NCI-H69 (cell line): Measurements from ENCODE around the gene ZGRF1.
"Not testable (repeated sequence)": the region's sequence is repeated elsewhere in the genome, so short reads cannot be mapped to it uniquely, and the experiment has no call there.

Experiments
- DNase-seq: peaks from one replicate; lab custom pipeline; 2025; lab: John Stamatoyannopoulos, UW

The ZGRF1 gene, protein sequence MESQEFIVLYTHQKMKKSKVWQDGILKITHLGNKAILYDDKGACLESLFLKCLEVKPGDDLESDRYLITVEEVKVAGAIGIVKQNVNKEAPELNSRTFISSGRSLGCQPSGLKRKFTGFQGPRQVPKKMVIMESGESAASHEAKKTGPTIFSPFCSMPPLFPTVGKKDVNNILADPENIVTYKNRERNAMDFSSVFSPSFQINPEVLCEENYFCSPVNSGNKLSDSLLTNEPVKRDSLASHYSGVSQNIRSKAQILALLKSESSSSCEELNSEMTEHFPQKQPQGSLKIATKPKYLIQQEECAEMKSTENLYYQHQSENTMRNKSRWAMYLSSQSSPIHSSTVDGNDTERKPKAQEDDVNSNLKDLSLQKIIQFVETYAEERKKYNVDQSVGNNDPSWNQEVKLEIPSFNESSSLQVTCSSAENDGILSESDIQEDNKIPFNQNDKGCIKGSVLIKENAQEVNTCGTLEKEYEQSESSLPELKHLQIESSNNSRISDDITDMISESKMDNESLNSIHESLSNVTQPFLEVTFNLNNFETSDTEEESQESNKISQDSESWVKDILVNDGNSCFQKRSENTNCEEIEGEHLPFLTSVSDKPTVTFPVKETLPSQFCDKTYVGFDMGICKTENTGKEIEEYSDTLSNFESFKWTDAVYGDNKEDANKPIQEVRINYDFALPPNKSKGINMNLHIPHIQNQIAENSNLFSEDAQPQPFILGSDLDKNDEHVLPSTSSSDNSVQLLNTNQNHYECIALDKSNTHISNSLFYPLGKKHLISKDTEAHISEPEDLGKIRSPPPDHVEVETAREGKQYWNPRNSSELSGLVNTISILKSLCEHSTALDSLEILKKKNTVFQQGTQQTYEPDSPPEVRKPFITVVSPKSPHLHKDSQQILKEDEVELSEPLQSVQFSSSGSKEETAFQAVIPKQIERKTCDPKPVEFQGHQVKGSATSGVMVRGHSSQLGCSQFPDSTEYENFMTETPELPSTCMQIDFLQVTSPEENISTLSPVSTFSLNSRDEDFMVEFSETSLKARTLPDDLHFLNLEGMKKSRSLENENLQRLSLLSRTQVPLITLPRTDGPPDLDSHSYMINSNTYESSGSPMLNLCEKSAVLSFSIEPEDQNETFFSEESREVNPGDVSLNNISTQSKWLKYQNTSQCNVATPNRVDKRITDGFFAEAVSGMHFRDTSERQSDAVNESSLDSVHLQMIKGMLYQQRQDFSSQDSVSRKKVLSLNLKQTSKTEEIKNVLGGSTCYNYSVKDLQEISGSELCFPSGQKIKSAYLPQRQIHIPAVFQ (N-terminal part only)

DNA sequence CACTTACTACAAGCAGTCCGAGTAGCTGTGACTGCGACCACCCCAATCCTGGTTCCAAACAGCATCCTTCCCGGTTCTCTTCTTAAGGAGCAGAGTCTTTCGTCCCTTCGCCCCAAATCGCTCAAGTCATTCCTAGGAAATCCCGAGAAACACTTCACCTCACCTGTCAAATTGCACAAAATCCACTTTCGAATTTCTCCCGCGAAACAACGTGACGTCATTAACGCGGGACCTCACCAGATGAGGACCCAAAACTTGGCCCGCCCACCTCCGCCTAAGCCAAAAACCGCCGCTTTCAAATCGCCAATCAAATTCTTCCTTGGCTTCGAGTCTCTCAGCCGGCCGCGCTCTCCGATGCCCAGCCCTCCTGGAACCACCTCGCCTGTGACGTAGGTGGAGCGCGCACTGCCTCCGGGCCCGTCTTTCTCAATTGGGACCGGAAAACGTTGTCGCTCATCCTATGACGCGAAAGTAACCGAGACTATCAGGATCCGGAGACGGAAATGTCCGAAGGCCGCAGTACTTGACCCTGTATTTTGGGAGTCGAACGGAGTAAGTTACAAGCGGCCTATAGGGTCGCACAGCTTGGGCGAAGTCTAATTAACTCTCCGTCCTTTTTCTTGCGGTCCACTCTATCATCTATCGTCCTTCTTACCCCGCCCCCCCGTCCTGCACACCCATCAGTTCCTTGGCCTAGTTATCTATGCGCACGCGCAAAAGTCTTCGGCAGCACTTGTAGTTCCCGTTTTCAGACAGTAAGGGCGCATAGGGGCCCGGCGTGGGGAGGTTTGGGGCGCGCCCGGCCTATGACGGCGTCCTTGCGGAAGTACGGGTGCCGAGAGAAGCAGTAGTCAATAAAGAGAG is at the start of gene ZGRF1, which contains the start of gene LARP7:
Gene ZGRF1 (minus strand): TSS at position 222 of the 864 bp plus-strand sequence. CDS start 3,733 bp downstream, outside the sequence.
Gene LARP7 (plus strand): TSS at position 456 of the 864 bp plus-strand sequence. CDS start 7,527 bp downstream, outside the sequence.
- peak; percentile 98 for DNase-seq

DNA sequence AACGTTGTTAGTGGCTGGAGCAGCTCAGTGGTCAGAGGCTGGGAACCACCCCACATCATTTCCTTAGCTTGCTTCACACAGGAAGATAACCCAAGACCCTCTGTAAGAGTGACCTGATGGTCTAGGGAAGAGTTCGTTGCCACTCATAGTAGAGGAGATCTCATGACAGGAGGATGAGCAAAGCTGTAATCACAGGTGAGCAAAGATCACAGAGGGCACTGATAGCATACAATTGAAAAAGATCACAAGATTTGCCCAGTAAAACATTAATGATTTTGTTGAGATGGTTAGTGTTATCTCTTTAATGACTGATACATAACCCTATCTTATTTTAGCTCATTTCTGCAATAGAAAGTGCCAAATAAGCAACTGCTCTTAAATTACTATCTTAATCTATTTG is 44.3 kb upstream of the ZGRF1 start:
- DNase-seq, result no peak

DNA sequence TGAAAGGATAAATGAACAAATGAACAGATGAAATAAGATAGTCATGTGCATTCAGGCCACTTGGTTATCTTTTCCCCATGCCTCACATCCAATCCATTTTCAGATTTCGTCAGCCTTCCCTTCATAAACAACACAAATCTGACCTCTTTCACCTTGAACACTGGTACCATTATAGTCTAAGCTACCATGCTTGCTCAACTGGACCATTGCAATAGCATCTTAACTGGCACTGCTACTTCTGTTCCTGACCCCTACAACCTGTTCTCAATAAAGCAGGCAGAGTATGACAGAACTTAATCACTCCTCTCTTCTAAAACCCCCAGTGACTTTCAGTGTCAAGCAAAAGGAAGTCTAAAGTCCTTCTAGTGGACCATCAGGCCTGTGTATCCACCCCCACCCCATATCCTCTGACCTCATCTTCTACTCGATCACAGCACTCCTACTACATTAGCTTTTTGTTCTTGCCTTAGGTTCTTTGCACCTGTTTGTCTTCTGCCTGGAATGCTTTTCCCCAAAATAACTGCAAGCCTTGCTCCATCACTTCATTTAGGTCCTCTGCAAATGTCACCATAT is 40.9 kb upstream of the ZGRF1 start:
- DNase-seq, result no peak

DNA sequence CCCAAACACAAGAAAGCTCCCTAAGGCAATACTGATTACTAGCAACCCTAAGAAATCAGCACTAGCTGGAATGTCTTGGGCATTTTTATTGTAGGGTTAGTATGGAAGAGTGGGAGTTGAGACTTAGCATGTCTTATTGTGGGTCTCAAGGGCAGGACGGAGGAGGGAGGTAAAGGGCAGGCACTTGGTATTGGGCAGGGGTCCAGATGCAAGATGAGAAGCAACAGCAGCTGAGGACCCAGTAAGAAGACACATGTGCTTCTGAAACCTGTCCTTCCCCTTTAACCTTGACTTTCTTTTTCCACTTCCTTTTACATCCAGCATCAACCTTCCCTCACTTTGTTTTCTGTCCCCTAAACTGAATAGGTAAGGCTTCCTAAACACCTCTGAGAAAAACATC is 37.7 kb upstream of the ZGRF1 start:
- no peak for DNase-seq

DNA sequence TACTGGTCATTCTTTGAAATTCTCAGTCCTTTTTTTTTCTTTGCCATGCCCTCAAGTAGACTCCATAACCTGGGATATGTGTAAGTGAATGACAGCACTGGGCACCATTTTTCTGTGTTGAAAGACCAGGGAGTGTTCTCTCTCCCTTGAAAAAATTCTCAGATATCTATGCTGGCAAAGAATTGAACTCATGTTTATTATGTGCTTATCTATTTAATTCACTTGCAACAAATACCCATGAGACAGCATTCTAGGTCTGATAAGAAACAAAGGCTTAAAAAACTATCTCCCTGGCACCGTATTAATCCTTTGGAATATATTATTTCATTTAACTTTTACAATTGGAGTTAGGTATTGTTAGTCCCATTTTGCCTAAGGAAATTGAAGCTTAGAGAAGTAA is 37.0 kb upstream of the ZGRF1 start:
- DNase-seq, result no peak

DNA sequence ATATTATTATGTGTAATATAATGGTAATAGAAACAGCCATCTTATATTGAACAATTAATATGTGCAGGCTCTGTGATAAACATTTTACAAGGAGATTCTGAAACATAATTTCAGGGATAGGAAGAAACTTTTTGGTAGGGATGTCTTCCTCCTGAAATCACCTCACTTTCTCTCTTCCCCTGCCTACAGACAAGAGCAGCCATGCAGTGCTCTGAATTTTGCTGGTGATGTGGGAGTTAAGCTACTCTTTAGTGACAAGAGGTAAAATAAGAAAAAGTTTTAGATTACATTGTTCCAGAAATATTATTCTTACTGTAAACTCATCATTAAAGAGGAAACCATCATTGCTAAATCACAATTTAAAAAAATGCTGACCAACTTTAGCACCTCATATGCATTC is 36.4 kb upstream of the ZGRF1 start:
- no peak for DNase-seq

DNA sequence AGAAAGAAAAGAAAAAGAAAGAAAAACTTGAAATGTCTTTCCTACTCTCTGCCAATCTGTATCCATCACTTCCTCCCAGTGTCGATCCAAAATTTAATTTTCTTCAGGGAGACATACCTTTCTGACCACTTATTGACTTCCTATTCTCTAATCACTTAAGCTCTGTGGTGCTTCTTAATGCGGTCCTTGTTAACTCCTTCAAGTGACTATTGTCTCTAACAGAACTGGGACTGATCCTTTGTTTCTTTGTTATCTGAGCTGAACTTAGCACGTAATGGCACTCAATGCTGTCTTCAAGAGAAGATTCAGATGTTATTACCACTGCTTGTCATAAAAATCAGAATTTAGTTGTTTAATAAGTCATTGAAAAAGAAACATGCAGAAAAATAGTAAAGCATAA is 31.4 kb upstream of the ZGRF1 start:
- DNase-seq, result no peak

DNA sequence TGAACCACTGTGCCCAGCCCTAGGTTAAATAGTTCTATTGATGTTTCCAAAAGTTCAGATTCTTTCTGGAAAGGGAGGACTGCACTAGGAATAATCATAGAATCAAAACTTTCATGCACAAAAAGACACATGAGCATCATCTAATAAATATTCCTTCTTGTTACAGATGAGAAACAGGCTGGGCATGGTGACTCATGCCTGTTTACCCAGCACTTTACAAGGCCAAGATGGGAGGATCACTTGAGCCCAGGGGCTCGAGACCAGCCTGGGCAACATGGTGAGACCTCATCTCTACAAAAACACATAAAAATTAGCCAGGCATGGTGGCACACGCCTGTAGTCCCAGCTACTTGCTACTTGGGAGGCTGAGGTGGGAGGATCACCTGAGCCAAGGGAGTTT is 27.9 kb upstream of the ZGRF1 start:
- no peak for DNase-seq

DNA sequence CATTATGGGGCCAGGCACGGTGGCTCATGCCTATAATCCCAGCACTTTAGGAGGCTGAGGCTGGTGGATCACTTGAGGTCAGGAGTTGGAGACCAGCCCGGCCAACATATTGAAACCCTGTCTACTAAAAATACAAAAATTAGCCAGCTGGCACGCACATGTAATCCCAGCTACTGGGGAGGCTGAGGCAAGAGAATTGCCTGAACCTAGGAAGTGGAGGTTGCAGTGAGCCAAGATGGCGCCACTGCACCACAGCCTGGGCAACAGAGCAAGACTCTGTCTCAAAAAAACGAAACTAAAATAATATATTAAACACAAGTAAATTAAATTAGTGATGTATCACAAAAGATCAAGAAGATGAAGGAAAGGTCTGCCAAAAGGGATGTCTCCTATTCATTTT is 19.4 kb upstream of the ZGRF1 start:
- not testable (repeated sequence) for DNase-seq

DNA sequence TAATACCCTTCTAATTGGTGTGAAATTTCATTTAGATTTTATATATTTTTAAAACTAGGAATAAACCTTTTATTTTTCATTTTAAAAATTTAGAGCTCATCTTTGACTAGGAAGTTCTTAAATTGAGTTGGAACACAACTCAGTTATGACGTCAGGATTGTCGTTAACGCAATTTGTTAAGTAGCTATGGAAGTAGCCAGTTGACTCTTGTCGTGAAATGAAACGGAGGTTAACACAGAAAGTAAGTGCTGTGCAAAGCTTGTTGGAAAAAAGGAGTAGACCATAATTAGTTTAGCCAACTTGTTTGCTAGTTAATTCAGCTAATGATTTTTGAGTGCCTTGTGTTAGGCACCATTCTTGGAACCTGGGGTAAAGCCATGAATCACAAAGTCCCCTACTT is 18.6 kb upstream of the ZGRF1 start:
- no peak for DNase-seq

DNA sequence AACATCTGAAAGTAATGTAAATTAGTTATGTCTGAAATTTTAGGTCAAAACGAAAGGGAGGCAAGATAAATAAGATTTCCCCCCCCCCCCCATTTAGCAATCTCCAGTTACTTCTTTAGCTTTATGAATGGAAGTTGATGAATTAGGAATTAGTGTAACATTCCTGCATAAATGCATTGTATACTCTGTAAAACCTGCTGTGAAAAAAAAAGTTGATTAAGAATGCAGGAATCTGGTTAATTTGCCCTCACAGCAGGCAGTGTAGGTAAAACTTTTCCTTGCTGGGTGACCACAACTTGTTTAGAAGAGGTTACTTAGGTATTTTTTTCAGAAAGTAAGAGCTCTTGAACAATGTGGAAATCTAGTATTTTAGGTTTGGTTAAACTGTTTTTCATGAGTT is 15.5 kb upstream of the ZGRF1 start:
- DNase-seq, result no peak

DNA sequence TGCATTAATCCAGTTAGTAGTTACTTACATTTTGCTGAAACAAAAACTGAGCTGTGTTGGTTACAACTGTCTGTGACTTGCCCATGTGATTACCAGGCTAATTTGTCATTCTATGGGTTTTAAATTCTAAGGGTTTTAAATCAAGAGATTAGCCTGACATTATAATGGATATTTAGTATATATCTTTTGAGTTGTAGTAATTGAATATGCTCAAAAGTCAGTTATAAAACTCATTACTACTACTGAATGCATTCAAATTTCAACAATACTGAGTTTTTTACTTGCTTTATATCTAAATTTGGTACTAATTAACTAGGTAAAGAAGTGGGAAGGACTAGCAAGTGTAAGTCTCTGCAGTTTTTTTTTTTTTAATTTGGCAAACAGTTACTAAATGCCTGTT is 14.9 kb upstream of the ZGRF1 start:
- no peak for DNase-seq

DNA sequence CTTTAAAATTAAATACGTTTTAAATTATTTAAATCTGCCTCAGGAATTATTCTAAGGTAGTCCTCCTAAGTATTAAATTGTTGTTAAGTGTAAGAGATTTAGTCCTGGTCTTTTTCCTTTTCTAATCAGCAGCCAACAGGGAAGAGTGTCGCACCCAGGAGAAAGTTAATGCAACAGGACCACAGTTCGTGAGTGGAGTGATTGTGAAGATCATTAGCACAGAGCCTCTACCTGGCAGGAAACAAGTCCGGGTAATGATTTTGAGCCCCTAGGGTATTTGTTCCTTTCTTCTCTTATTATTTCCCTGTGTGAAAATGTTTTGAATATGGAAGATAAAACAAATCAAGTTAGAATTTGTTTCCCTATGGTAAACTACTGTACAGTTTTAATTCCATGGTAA is 13.6 kb upstream of the ZGRF1 start:
- no peak for DNase-seq

DNA sequence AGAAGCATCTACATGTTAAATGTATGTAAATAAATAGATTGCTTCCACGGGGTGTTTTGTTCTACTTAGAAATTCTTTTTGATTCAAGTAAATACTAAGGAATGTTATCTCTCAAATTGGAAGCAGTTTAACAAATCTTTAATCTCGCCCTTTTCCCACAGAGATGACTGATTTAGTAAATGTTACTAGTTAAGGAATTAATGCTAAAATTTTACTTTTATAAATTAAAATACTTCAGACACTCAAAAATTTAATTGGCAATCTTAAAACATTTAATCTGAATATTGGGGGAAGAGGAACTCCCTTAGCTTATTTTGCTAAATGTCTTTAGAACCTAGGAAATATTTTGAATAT is 12.3 kb upstream of the ZGRF1 start:
- no peak for DNase-seq

DNA sequence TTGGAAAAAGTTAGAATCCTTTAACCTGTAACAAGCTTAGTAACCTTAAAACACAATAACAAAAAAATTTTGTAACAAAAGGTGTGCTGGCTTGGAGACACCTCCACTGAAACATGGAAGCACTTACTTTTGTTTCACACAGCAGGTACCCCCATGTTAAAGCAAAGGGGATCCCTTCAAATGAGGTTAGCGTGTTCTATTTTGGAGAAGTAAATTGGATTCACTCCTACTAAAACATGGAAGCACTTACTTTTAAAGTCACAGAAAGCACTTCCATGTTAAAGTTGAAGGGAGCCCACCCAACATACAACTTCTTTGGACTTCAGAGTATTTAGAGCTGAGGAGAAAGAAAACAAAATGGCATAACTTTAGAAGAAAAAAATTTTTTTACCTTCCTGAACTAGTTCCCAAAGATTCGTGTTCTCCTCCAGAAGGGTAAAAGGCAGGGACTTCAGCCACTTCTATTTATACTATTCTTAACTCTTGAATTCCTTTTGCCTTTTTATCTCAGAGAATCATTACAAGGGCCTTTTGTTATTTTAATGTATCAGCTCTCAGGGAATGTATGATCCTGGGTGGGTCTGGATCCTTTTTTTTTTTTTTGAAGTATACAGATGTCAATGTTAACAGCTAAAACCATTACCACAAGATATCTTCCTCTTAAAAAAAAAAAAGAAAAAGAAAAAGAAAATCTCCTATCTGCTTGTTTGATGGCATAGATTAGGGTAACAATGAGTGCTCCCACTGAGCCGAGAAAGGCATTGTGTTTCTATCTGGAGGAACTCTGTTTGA is 11.8 kb upstream of the ZGRF1 start:
- DNase-seq, result no peak

DNA sequence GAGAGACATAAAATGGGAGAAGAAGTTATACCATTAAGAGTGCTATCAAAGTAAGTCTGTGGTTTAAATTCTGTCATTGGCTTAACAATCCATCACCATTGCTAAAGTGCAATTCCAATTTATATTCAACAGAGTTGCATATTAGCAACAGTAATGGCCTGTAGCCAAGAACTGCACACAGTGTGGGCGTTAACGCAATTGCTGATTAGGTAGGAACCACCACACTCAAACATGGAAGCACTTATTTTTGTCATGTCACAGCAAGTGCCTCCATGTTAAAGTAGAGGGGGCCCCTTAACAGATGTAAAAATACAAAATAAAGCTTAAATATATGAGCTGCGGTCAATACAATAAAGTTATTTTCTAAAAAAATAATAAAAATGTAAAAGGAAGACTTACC is 11.1 kb upstream of the ZGRF1 start:
- DNase-seq, result no peak

DNA sequence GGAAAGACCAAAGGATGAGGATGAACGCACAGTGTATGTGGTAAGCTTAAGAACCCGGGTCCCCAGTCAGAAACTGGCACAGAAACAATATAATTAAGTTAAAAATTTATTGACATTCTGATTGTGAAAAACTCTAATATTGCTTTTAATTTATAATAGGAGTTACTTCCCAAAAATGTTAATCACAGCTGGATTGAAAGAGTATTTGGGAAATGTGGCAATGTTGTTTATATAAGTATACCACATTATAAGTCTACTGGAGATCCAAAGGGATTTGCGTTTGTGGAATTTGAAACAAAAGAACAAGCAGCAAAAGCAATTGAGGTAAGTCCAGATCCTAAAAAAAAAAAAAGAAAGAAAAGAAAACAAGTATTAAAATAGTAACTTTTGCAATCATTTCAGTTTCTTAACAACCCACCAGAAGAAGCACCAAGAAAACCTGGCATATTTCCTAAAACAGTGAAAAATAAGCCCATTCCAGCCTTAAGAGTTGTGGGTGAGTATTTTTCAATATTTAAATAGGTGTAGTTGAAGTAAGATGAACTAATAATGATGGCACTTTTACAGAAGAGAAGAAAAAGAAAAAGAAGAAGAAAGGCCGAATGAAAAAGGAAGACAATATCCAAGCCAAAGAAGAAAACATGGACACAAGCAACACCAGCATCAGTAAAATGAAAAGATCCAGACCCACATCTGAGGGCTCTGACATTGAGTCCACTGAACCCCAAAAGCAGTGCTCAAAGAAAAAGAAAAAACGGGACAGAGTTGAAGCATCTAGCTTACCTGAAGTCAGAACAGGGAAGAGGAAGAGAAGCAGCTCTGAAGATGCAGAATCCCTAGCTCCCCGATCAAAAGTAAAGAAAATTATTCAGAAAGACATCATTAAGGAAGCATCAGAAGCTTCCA is 10.2 kb upstream of the ZGRF1 start:
- no peak for DNase-seq

DNA sequence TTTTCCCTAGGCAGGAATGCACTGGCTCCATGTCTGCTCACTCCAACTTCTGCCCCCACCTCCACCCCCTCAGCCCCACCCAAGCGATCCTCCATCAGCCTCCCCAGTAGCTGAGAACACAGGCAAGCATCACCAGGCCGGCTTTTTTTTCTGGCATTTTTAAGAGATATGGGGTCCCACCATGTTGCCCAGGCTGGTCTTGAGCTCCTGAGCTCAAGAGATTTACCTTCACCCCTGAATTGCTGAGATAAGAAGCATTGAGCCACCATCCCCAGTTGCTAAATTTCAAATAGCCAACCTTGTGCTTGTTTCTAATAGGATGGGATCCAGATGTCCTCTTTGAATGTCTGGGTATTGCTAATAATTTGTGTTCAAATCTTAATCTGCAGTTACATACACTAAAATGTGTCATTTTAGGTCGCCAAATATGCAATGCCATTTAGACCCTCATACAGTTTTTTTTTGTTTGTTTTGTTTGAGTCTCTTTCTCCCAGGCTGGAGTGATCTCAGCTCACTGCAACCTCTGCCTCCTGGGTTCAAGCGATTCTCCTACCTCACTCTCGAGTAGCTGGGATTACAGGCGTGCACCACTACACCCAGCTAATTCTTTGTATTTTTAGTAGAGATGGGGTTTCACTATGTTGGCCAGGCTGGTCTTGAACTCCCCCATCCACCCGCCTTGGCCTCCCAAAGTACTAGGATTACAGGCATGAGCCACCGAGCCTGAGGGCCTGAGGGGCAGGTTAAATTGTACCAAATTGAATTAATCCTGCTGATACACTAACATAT is 9.0 kb upstream of the ZGRF1 start:
- no peak for DNase-seq
